Measurements from ENCODE around the gene CHAT.

CHAT gene

GRCh38 chr10:49612513-49613164 lies 1.2 kb upstream of the CHAT start:
- DNase-seq, result no peak

- no peak for DNase-seq
Measured at GRCh38 chr10:49613165-49613881, 514 bp upstream of the CHAT start.

GRCh38 chr10:49614242-49615198 lies 683 bp downstream of the CHAT start:
- no peak for DNase-seq

- no peak for DNase-seq
Measured at GRCh38 chr10:49615213-49615612, 1.4 kb downstream of the CHAT start.

- no peak for DNase-seq
Measured at GRCh38 chr10:49615721-49616120, 1.9 kb downstream of the CHAT start.

GRCh38 chr10:49616421-49617101 lies 2.7 kb downstream of the CHAT start:
- no peak for DNase-seq

GRCh38 chr10:49617121-49618020 lies 3.5 kb downstream of the CHAT start:
- DNase-seq, result no peak

GRCh38 chr10:49618821-49619220 lies 5.0 kb downstream of the CHAT start:
- no peak for DNase-seq

GRCh38 chr10:49619613-49620012 lies 5.8 kb downstream of the CHAT start:
- DNase-seq, result no peak

GRCh38 chr10:49620286-49620810 lies 6.5 kb downstream of the CHAT start:
- no peak for DNase-seq

GRCh38 chr10:49620841-49621378 lies 7.1 kb downstream of the CHAT start:
- DNase-seq, result no peak

GRCh38 chr10:49621561-49621960 lies 7.7 kb downstream of the CHAT start:
- DNase-seq, result no peak

- no peak for DNase-seq
Measured at GRCh38 chr10:49622426-49623425, 8.9 kb downstream of the CHAT start.

GRCh38 chr10:49624629-49625028 lies 10.8 kb downstream of the CHAT start:
- no peak for DNase-seq

- no peak for DNase-seq
Measured at GRCh38 chr10:49625411-49625810, 11.6 kb downstream of the CHAT start.

GRCh38 chr10:49627038-49627437 lies 13.2 kb downstream of the CHAT start:
- DNase-seq, result no peak

GRCh38 chr10:49627644-49628247 lies 13.9 kb downstream of the CHAT start:
- no peak for DNase-seq

- no peak for DNase-seq
Measured at GRCh38 chr10:49628599-49628998, 14.8 kb downstream of the CHAT start.

GRCh38 chr10:49629431-49629881 lies 15.6 kb downstream of the CHAT start:
- no peak for DNase-seq
